ENCODE results near the gene IPO9.

IPO9 gene

GRCh38 chr1:201828820-201829774, at the start of gene IPO9:
Gene IPO9, plus strand, starts transcription at chr1:201829157. Its CDS starts 53 bp downstream, at chr1:201829210.
- DNase-seq = peak; percentile 97 to 98

GRCh38 chr1:201779351-201779880, 49.5 kb upstream of the IPO9 start:
- no peak for DNase-seq

- DNase-seq = no peak
Observed at GRCh38 chr1:201780952-201781351, 48.0 kb upstream of the IPO9 start.

- DNase-seq = no peak
Observed at GRCh38 chr1:201781437-201781836, 47.5 kb upstream of the IPO9 start.

- DNase-seq = no peak
Observed at GRCh38 chr1:201782353-201782752, 46.6 kb upstream of the IPO9 start.

GRCh38 chr1:201783058-201783457, 45.9 kb upstream of the IPO9 start:
- no peak for DNase-seq

GRCh38 chr1:201783572-201783971, 45.4 kb upstream of the IPO9 start:
- DNase-seq = no peak

- no peak for DNase-seq
Observed at GRCh38 chr1:201785291-201785690, 43.7 kb upstream of the IPO9 start.

- DNase-seq = no peak
Observed at GRCh38 chr1:201786824-201787223, 42.1 kb upstream of the IPO9 start.

GRCh38 chr1:201788296-201788695, 40.7 kb upstream of the IPO9 start:
- DNase-seq = no peak

- DNase-seq = no peak
Observed at GRCh38 chr1:201789245-201789644, 39.7 kb upstream of the IPO9 start.

- no peak for DNase-seq
Observed at GRCh38 chr1:201790261-201790660, 38.7 kb upstream of the IPO9 start.

- no peak for DNase-seq
Observed at GRCh38 chr1:201791051-201791778, 37.7 kb upstream of the IPO9 start.

GRCh38 chr1:201791779-201792173, 37.2 kb upstream of the IPO9 start:
- DNase-seq = no peak

- peak; percentile 50 to 56 for DNase-seq
Observed at GRCh38 chr1:201792534-201793305, 36.2 kb upstream of the IPO9 start.

- no peak for DNase-seq
Observed at GRCh38 chr1:201793306-201793925, 35.5 kb upstream of the IPO9 start.

- no peak for DNase-seq
Observed at GRCh38 chr1:201795066-201795465, 33.9 kb upstream of the IPO9 start.

GRCh38 chr1:201800246-201800645, 28.7 kb upstream of the IPO9 start:
- no peak for DNase-seq

- DNase-seq = no peak
Observed at GRCh38 chr1:201806801-201807200, 22.2 kb upstream of the IPO9 start.

- no peak for DNase-seq
Observed at GRCh38 chr1:201807958-201808632, 20.9 kb upstream of the IPO9 start.

- no peak for DNase-seq
Observed at GRCh38 chr1:201808633-201808990, 20.3 kb upstream of the IPO9 start.

- no peak for DNase-seq
Observed at GRCh38 chr1:201809876-201810275, 19.1 kb upstream of the IPO9 start.

Data from stimulated activated CD4-positive, alpha-beta T cell treated with anti-CD3 and anti-CD28 coated beads, Interleukin-2, amount 100 ng/mL, for 48 hours (primary cell).